Measurements from ENCODE around the gene CHRNA10.
"Not testable (repeated sequence)": the region's sequence is repeated elsewhere in the genome, so short reads cannot be mapped to it uniquely, and the experiment has no call there.

Gene CHRNA10

DNA sequence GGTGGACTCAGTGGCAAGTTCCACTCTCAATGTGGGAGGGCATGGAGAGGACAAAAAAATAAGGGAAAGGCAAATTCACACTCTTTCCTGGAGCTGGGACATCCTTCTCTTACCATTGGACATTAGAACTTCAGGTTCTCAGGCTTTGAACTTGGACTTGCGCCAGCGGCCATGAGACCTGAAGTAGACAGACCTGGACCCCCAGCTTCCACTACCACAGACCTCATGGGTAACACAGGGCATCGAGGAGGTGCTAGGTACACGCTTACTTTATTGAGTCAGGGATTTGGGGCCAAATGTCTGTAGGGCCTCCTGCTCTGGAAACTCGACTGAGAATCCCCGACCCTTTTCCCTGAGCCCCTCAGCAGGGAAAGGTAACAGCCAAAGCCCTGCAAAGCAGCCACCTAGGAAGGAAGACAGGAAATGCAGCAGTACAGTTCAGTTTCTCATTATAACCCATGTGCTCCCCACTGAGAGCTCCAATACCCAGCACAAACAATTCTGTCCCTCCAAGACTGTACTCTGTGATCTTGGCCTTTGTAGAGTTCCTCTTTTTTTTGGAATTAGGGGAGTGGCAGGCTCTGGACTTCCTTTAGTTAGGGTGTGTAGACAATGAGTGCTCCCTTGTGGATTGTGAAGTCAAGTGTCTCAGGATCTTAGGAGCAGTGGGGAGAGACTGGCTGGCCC, 5.7 kb downstream of the CHRNA10 start:
- DNase-seq = no peak

DNA sequence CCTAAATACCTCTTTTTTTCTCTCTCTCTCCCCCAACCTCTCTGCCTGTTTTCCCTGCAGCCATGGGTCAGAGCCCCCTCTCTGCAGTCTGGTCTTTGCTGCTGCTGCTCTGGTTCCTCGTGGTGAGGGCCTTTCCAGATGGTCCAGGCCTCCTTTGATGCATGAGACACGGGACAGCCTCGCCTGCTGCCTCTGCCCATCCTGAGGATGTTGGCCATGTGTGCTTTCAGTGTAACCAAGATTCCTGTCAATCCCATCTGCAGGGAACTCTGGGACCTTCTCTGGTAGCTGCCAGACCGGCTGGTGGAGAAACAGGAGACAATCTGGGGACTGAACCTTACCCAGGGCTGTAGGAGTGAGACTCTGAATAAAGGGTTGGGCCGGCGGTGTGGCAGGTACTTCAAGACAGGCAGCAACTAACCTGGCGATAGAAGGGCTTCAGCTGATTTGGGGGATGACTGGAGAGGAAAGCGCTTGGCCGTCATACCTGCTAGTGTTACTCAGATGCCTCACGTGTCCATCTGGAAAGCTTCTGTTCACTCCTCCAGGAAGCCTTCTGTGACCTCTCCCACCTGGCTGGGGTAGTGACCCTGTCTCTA, 7.1 kb downstream of the CHRNA10 start:
- DNase-seq = no peak

DNA sequence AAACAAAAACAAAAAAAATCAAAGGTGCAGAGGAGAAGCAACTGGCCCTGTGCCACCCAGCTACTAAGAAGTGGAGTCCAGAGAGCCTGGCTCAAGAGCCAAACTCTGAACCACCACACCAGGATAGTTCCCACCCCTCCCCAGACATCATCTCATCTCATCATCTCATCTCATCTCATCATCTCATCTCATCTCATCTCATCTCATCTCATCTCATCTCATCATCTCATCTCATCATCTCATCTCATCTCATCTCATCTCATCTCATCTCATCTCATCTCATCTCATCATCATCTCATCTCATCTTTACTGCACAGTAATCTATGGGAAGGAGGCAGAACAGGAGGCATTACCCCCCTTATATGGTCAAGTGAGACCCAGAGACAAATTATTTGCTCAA, 8.3 kb downstream of the CHRNA10 start:
- no peak for DNase-seq

DNA sequence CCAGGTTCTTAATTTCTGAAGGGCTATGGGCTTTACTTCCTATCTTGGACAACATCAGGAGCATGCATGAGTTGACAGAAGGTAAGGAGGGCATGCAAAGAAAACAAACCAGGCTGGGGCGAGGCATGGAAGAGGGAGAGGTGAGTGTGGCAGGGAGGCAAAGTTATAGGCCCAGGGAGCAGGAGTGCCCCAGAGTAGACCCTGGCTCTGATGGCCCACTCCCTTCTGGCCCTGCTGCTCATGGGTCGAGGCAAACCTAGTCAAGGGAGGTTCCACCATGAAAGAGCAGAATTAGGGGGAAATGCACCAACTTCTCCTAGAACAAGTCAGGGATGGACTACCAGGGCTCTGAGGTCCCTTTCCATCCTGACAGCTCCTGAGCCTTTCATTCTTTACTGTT, 10.2 kb downstream of the CHRNA10 start:
- no peak for DNase-seq

DNA sequence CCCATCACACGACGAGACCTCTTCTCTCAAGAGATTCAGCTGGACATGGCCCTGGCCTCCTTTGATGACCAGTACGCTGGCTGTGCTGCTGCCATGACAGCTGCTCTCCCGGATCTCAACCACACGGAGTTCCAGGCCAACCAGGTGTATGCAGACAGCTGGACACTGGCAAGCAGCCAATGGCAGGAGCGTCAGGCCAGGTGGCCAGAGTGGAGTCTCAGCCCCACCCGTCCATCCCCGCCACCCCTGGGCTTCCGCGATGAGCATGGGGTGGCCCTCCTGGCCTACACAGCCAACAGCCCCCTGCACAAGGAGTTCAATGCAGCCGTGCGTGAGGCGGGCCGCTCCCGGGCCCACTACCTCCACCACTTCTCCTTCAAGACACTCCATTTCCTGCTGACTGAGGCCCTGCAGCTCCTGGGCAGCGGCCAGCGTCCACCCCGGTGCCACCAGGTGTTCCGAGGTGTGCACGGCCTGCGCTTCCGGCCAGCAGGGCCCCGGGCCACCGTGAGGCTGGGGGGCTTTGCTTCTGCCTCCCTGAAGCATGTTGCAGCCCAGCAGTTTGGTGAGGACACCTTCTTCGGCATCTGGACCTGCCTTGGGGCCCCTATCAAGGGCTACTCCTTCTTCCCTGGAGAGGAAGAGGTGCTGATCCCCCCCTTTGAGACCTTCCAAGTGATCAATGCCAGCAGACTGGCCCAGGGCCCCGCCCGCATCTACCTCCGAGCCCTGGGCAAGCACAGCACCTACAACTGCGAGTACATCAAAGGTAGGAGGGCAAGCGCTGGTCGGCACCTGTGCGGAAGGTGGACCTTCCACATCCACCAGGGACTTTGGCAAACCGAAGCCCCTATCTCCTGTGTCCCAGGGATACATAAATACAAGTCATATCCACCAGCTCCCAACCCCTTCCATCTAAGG, 11.3 kb downstream of the CHRNA10 start:
- DNase-seq = no peak

DNA sequence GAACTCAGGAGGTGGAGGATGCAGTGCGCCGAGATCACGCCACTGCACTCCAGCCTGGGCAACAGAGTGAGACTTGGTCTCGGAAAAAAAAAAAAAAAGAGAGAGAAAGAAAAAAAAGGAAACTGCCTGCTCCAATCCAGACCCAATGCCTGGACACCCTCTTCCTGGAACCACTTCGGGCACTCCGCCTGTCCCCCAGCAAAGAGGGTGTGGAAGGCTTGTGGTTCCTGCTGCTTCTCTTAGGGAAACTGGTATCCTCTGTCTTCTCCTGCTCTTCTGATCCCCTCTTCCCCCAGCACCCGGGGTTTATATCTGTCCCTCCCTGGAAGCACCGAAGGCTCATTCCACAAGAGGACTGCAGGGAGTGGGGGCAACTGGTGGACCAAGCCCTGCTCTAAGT, 12.9 kb downstream of the CHRNA10 start:
- DNase-seq = no peak

DNA sequence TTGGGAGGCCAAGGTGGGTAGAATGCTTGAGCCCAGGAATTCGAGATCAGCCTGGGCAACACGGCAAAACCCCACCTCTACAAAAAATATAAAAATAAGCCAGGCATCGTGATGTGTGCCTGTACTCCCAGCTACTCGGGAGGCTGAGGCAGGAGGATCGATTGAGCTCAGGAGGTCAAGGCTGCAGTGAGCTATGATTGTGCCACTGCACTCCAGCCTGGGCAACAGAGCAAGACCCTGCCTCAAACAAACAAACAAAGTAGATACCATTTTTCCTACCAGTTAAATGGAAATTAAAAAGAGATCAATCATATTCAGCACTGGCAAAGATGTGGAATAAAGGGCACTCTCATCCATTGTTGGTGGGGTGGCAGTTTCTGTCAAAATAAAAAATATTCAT, 13.9 kb downstream of the CHRNA10 start:
- not testable (repeated sequence) for DNase-seq

DNA sequence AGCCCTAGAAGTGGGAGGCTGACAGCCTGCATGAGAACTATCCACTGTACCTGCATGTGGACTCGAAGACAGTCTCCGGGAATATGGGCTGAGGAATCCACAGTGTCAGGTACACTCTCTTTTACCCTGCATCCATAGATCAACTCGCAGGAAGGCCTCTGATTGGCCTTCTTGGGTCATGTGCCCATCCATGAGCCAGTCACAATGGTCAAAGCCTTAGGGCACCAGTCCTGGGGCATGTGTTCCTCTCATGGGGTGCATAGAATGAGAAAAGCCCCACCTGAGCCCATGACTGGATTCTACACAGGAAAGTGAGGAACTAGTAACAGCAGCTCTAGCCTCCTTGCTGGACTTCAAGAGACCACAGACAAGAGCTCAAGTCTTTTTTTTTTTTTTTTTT, 15.6 kb downstream of the CHRNA10 start:
- DNase-seq = no peak

DNA sequence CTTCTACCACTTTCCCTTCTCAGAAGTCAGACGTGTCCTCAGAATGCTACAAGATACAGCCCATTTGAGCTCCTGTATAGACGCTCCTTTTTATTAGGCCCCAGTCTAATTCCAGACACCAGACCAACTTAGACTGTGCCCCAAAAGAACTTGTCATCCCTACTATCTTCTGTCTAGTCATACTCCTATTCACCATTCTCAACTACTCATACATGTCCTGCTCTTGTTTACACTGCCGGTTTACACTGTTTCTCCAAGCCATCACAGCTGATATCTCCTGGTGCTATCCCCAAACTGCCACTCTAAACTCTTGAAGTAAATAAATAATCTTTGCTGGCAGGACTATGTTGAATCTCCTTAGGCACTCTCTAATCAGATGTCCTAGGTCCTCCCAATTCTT, 18.7 kb downstream of the CHRNA10 start:
- DNase-seq = not testable (repeated sequence)

DNA sequence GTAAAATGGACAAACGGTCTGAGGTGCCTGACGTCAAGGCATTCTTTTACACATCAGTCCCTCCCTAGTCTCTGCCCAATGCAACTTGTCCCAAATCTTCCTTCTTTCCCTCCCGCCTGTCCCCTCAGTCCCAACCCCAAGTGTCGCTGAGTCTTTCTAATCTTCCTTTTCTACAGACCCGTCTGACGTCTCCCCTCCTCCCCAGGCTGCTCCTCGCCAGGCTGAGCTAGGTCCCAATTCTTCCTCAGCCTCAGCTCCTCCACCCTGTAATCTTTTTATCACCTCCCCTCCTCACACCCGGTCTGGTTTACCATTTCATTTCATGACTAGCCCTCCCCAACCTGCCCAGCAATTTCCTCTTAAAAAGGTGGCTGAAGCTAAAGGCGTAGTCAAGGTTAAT, 21.8 kb downstream of the CHRNA10 start:
- DNase-seq = not testable (repeated sequence)

DNA sequence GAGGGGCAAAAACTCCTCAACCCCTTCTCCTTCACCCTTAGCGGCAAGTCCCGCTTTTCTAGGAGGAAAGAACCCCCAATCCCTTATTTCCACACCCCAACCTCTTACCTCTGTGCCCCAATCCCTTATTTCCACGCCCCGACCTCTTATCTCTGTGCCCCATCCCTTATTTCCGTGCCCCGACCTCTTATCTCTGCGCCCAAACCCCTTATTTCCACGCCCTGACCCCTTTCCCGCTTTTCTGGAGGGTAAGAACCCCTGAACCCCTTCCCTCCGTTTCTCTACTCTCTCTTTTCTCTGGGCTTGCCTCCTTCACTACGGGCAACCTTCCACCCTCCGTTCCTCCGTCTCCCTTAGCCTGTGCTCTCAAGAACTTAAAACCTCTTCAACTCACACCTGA, 22.3 kb downstream of the CHRNA10 start:
- not testable (repeated sequence) for DNase-seq

DNA sequence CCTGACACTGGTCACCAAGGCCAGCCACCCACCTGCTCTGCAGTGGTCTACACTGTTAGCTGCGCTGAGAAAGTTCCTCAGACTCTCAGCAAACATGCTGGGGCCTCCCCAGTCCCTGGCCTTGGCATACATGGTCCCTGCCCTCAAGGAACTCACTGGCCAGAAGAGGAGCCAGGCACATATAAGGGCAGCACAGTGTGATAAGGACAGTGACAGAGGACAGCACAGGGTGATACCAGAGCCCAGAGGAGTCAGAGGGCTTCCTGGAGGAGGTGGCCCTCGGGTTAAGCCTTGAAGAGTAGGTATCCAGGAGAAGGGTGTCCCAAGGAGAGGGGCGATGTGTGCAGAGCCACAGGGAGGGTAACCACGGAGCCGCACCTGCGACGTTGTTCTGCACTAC, 25.6 kb downstream of the CHRNA10 start:
- DNase-seq = no peak

DNA sequence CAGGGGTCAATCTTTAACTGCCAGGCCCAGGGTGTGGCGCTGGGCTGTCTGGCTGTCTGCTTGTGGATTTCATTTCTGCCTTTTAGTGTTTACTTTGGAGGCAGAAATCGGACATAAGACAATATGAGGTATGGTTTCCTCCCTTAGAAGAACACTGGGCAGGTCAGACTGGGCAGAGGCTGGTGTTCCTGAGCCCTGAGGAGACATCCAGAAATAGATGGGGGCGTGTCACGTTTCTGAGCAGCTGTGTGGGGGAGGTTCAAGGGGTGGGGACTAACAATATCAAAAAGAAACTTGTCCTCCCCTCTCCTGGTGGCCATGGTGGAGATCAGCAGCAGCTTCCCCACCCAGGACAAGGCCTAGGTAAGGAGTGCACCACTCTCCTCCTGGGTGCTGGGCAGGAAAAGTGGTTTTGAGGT, 26.4 kb downstream of the CHRNA10 start, which contains the start of gene ART1:
TSS of gene ART1 (plus strand) at position 312 of the 419 bp plus-strand sequence. CDS start 14,086 bp downstream, outside the sequence.
- DNase-seq = no peak

DNA sequence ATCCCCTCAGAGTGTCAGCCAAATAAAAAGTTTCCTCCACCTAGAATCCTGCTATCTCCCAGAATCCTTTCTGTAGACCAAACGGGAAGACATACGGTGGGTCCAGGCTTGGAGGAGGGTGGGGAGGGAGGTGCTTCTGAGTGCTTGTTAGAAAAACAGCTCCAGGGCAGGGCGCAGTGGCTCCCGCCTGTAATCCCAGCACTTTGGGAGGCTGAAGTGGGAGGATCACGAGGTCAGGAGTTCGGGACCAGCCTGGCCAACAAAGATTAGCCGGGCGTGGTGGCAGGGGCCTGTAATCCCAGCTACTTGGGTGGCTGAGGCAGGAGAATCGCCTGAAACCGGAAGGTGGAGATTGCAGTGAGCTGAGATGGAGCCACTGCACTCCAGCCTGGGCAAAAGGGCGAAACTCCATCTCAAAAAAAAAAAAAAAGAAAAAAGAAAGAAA, 28.1 kb downstream of the CHRNA10 start:
- not testable (repeated sequence) for DNase-seq

DNA sequence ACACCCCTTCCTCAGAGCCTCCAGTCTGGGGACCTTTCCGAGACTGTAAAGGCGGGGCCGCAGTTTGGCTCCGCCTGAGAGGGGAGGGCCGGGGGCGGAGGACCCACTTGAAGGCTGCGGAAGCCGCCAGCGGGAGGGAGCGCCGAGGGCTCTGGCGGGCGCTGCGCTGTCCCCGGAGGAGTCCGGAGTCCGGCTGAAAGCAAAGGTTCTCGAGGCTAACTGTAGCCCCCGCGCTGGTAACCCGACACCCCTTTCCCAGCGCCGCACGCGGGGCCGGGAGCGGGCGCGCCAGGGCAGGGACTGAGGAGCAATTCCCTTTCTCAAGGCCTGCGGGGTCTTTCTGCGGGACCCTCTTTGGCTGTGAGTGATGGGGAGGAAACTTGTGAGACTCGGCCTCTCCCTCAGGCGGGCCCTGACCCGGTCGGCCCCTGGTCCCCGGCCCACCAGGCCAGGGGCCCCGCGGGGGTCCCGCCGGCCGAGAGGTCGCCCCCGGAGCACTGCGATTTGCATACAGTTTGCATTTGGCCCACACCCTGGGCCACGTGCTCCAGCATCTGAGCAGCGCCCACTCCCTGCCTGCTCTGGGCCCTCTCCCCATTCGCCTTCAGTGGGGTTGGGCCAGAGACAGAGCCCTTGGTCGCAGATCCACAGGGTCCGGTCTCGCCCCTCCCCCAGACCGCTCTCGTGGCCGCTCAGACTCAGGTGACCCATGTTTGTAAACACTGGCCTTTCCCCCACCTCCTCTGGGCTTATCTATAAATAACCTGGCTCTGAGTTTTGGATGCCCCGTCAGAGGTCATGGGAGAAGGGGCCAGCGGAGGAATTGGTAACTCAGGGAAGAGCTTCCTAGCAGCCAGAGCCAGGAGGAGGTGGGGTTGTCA, 28.9 kb downstream of the CHRNA10 start:
- DNase-seq = peak in 14 of 58 donors; percentile 2 to 39 (median 12)

DNA sequence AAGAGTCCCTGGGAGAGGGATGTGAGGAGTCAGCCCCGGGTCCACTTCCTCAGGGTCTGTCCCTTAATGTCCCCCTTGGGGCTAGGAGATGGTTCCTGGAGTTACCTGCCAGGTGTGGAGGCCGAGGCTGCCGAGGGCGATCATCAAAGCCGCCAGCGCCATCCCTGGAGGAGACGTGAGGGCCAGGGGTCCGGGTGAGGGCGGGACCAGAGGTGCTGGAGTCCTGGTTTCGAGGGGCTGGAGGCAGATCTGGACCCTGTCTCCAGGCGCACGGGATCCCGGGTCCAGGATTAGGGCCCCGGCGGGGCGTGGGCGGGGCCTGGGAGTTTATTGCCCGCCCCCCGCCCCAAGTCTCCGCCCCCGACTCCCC, 29.5 kb downstream of the CHRNA10 start, which contains the start of gene ART5:
TSS of gene ART5 (minus strand) at position 292 of the 370 bp plus-strand sequence. CDS start at position 162, 130 bp downstream.
- DNase-seq = peak in 1 of 58 donors; percentile 7

DNA sequence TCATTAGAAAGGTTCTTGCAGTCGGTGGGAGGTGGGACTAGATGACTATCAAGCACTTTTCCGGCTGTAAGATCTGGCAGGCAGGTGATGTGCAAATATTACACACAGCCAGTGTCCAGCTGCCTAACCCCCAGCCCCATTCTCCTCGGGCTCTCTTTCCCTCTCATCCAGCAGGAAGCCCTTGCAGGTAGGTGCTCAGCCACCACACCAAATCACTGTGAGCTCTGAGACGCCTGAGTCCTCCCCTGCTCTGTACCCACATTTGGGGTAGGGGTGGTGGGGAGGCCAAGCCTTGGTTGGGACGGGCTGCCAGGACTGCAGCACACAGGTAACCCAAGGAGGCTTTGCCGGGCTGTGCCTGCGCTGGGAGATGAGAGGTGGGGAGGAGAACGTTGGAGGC, 30.0 kb downstream of the CHRNA10 start:
- no peak for DNase-seq

DNA sequence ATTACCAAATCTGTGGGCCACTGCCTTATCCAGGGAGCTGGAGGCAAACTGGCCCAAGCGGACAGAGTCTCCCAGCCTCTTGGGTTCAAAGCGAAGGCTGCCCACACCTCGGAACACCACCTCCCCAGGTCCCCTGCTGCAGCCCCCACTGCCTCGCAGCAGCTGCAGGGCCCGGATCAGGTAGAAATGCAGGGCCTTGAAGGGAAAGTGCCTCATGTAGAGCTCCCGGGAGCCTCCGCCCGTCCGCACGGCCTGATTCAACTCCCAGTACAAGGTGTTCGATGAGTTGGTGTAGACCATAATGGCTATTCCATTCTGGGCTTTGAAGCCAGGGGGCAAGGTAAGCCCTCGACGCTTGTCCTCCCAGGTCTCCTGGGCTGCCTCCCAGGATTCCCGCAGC, 31.3 kb downstream of the CHRNA10 start:
- no peak for DNase-seq

DNA sequence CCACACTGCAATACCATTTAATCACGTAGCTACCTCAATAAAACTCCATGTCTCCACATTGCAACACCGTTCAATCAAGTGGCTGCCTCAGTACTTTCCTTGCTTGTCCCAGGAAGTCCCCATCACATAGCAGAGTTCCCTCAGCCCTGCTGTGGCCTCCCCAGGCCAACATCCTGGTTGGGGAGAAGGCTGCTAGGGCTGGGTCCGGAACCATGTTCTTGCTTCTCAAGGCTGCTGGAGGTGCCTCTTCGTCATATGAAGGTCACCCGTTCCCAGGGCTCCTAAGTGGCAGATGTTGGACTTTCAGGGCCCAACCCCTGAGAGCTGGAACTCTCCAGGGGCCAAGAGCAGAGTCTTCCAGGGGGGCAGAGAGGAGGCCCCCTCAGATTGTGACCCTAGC, 32.7 kb downstream of the CHRNA10 start:
- DNase-seq = no peak

DNA sequence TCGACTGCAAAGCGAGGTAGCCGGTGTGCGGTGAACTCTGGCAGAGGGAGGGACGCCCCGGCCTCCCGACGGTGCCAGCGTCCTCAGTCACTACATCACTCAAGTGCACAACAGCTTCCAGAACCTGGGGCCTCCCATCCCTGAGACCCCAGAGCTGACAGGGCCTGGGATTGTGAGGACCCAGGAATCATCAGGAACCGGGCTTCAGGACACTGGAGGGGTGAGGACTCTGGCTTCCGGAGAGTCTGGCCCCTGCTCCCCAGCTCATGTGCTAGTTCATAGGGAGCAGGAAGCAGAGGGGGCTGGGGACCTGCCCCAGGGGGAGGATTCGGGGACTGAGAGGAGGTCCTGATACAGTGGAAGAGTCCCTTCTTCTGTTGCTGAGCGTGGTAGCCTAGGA, 34.0 kb downstream of the CHRNA10 start:
- no peak for DNase-seq
